HEK293T (cell line): Measurements from ENCODE around the gene ADAD2.

ENCODE experiments used
- CTCF ChIA-PET: fragments of 350-600 bp; formaldehyde crosslinking; extraction: SDS; loops from one replicate; lab custom pipeline; 2021; ENCODE audit warnings: antibody characterized with exemption, inconsistent platforms; lab: Yijun Ruan, JAX
- POLR2A ChIA-PET: fragments of 350-600 bp; formaldehyde crosslinking; extraction: SDS; loops from one replicate; lab custom pipeline; 2020; ENCODE audit warnings: antibody characterized with exemption, inconsistent platforms; lab: Yijun Ruan, JAX
- DNase-seq: peaks from one replicate; pipeline ENCODE4 v3.0.0; 2012; ENCODE audit warnings: mixed read lengths; ENCODE audit errors: extremely low spot score
- ARNT ChIP-seq: fragments of 450-650 bp; IDR thresholded peaks from 2 replicates; pipeline ENCODE4 v1.6.1; 2017; ENCODE audit warnings: mild to moderate bottlenecking
- BHLHE40 ChIP-seq: fragments of 450-650 bp; IDR thresholded peaks from 2 replicates; pipeline ENCODE4 v1.6.1; 2016; ENCODE audit warnings: mild to moderate bottlenecking, moderate library complexity, borderline replicate concordance
- CTBP1 ChIP-seq: fragments of 450-650 bp; IDR thresholded peaks from 2 replicates; pipeline ENCODE4 v1.6.1; 2016; ENCODE audit warnings: borderline replicate concordance
- ELF4 ChIP-seq: fragments of 450-650 bp; IDR thresholded peaks from 2 replicates; pipeline ENCODE4 v1.6.1; 2017; ENCODE audit warnings: antibody characterized with exemption
- FOXA1 ChIP-seq: fragments of 450-650 bp; IDR thresholded peaks from 2 replicates; pipeline ENCODE4 v1.6.1; 2016; ENCODE audit warnings: mild to moderate bottlenecking
- FOXK2 ChIP-seq: fragments of 450-650 bp; IDR thresholded peaks from 2 replicates; pipeline ENCODE4 v1.6.1; 2016; ENCODE audit warnings: mild to moderate bottlenecking
- FOXM1 ChIP-seq: fragments of 450-650 bp; IDR thresholded peaks from 2 replicates; pipeline ENCODE4 v1.6.1; 2017; ENCODE audit warnings: mild to moderate bottlenecking, borderline replicate concordance
- HDGF ChIP-seq: fragments of 450-650 bp; IDR thresholded peaks from 2 replicates; pipeline ENCODE4 v1.6.1; 2017; ENCODE audit warnings: antibody characterized with exemption, borderline replicate concordance
- L3MBTL2 ChIP-seq: fragments of 450-650 bp; conservative IDR thresholded peaks from 2 replicates; pipeline ENCODE4 v1.6.1; 2016; ENCODE audit warnings: mild to moderate bottlenecking
- LEF1 ChIP-seq: fragments of 450-650 bp; IDR thresholded peaks from 2 replicates; pipeline ENCODE4 v1.6.1; 2017; ENCODE audit warnings: mild to moderate bottlenecking, borderline replicate concordance
- NFRKB ChIP-seq: fragments of 450-650 bp; IDR thresholded peaks from 2 replicates; pipeline ENCODE4 v1.6.1; 2016; ENCODE audit warnings: mild to moderate bottlenecking, moderate library complexity
- SP1 ChIP-seq: fragments of 450-650 bp; IDR thresholded peaks from 2 replicates; pipeline ENCODE4 v1.6.1; 2017
- SUZ12 ChIP-seq: fragments of 450-650 bp; IDR thresholded peaks from 2 replicates; pipeline ENCODE4 v1.6.1; 2016; ENCODE audit warnings: mild to moderate bottlenecking
- TARDBP ChIP-seq: fragments of 450-650 bp; IDR thresholded peaks from 2 replicates; pipeline ENCODE4 v1.6.1; 2016
- ZNF384 ChIP-seq: fragments of 450-650 bp; IDR thresholded peaks from 2 replicates; pipeline ENCODE4 v1.6.1; 2016
- TF ChIP-seq, protein P1 (sequence below): fragments of 450-650 bp; IDR thresholded peaks from 2 replicates; pipeline ENCODE4 v1.6.1; 2016

ADAD2 gene

GRCh38 chr16:84241778-84242177 is 50.8 kb downstream of the ADAD2 start:
- ChIA-PET CTCF (no interaction called here), POLR2A (no interaction called here)
- no peak for DNase-seq
- TF ChIP-seq FOXA1, result no peak
- TF ChIP-seq SUZ12, result no peak
- TF ChIP-seq, protein P1, sequence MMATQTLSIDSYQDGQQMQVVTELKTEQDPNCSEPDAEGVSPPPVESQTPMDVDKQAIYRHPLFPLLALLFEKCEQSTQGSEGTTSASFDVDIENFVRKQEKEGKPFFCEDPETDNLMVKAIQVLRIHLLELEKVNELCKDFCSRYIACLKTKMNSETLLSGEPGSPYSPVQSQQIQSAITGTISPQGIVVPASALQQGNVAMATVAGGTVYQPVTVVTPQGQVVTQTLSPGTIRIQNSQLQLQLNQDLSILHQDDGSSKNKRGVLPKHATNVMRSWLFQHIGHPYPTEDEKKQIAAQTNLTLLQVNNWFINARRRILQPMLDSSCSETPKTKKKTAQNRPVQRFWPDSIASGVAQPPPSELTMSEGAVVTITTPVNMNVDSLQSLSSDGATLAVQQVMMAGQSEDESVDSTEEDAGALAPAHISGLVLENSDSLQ, result no peak
- TF ChIP-seq BHLHE40, result no peak
- TF ChIP-seq NFRKB, result no peak
- TF ChIP-seq LEF1, result no peak

GRCh38 chr16:84242839-84243238 is 51.9 kb downstream of the ADAD2 start:
- CTCF ChIA-PET, result no interaction called here
- no peak for DNase-seq
- POLR2A ChIA-PET, result no interaction called here
- no peak for TF ChIP-seq ZNF384
- no peak for TF ChIP-seq ARNT
- no peak for TF ChIP-seq ELF4
- no peak for TF ChIP-seq SP1
- no peak for TF ChIP-seq FOXA1

- POLR2A ChIA-PET, result no interaction called here
- CTCF ChIA-PET, result no interaction called here
- DNase-seq, result no peak
- TF ChIP-seq ZNF384 (no peak), NFRKB (no peak), SUZ12 (no peak), ELF4 (no peak), ARNT (no peak), HDGF (no peak), SP1 (no peak), LEF1 (no peak), BHLHE40 (no peak), L3MBTL2 (no peak)
These were observed 52.8 kb downstream of the ADAD2 start for GRCh38 chr16:84243732-84244131.

DNA sequence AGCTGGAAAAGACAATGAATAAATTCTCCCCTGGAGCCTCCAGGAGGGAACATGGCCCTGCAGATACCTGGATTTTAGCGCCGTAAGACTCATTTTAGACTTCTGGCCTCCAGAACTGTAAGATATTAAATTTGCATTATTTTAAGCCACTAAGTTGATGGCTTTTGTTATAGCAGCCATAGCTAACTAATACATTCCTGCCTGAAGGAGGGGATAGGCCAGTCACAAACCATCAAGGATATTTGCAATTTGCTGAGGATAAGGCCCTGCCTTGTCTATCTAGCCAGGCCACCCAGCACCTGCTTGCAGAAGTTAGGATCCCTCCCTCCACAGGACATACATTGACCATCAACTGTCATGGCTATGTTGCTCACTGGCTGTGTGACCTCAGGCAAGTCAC is 53.8 kb downstream of the ADAD2 start:
- TF ChIP-seq NFRKB, result no peak
- no peak for TF ChIP-seq L3MBTL2
- no peak for TF ChIP-seq ZNF384
- no peak for TF ChIP-seq TARDBP
- no peak for TF ChIP-seq HDGF
- TF ChIP-seq SUZ12, result no peak
- no peak for TF ChIP-seq LEF1
- DNase-seq, result no peak
- CTCF ChIA-PET, result no interaction called here
- POLR2A ChIA-PET, result no interaction called here

DNA sequence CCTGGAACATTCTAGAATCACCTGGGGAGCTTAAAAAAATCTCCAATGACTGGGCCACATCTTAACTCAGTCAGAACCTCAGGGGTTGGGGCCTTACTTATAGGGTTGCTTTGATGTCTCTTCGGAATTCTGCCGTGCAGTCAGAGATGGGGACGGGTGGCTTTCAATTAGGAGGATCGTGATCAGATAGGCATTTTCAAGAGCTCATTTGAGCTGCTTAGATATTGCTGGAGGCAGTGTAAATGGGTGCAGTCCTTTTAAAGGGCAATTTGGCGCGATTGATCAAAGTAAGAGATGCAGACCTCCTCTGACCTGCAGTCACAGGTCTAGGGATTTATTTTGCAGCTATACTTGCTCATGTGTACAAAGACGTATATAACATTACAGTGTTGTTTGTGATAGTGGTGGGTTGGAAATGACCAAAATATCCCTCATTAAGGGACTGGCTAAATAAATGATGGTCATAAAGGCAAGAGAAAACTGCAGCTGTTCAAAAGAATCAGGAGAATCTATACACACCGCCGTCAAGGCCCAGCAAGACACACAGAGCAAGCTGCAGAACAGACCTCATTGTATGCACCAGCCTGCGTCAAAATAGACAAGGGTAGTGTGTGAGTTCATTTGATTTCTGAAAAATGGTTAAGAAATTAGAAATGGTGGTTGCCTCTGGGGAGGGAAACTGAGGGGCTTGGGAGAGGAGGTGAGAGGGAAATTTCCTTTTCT is 55.2 kb downstream of the ADAD2 start:
- POLR2A ChIA-PET, result no interaction called here

GRCh38 chr16:84246679-84247077 is 55.7 kb downstream of the ADAD2 start:
- CTCF ChIA-PET, result interaction anchor here (1.1 kb wide), 1 partner anchor 30 kb away, joined by 3 read pairs; no protein-coding TSS in a partner anchor
- TF ChIP-seq CTBP1 (no peak), FOXK2 (no peak), SP1 (no peak), ELF4 (no peak)
- TF ChIP-seq, protein P1, result no peak
- DNase-seq, result no peak
- POLR2A ChIA-PET, result no interaction called here

More for the DNA sequence above, 55.2 kb downstream of the ADAD2 start:
- TF ChIP-seq HDGF (no peak), NFRKB (no peak), ELF4 (no peak), LEF1 (no peak), FOXA1 (no peak), FOXK2 (no peak), ARNT (no peak), SP1 (no peak), ZNF384 (no peak), FOXM1 (no peak), BHLHE40 (no peak), CTBP1 (no peak), L3MBTL2 (no peak), SUZ12 (no peak), TARDBP (no peak)
- TF ChIP-seq, protein P1, result no peak
- CTCF ChIA-PET, result interaction anchor here (1.1 kb wide), 1 partner anchor 31 kb away, joined by 3 read pairs; no protein-coding TSS in a partner anchor
- no peak for DNase-seq
